RWPE2 (cell line): ENCODE results near the gene EFCAB8.

Experiments used
- ATAC-seq: fragments of 200-7000 bp; cut with Tn5 transposase; 3 replicates; pipeline ENCODE4 v1.9.1; 2021; ENCODE audit warnings: low read depth
- DNase-seq: peaks from one replicate; pipeline ENCODE4 v3.0.0-alpha.2; 2020; ENCODE audit warnings: low spot score
- H3K27ac ChIP-seq: fragments of 450-650 bp; 2 replicates; pipeline ENCODE4 v1.5.1; 2017; ENCODE audit warnings: mild to moderate bottlenecking; ENCODE audit not compliant: poor library complexity, severe bottlenecking
- H3K27me3 ChIP-seq: fragments of 250-450 bp; sonication (Bioruptor Pico); 2 replicates; pipeline ENCODE4 v1.5.1; 2021; ENCODE audit warnings: mild to moderate bottlenecking, moderate library complexity; ENCODE audit not compliant: insufficient read depth, poor library complexity, severe bottlenecking
- H3K36me3 ChIP-seq: fragments of 250-450 bp; sonication (Bioruptor Pico); 2 replicates; pipeline ENCODE4 v1.5.1; 2020; ENCODE audit warnings: low read depth, mild to moderate bottlenecking, moderate library complexity
- H3K4me1 ChIP-seq: fragments of 250-450 bp; sonication (Bioruptor Pico); 2 replicates; pipeline ENCODE4 v1.5.1; 2021; ENCODE audit warnings: mild to moderate bottlenecking, moderate library complexity; ENCODE audit not compliant: insufficient read depth, poor library complexity, severe bottlenecking
- H3K4me3 ChIP-seq: fragments of 250-450 bp; sonication (Bioruptor Pico); 2 replicates; pipeline ENCODE4 v1.5.1; 2021; ENCODE audit warnings: mild to moderate bottlenecking, moderate library complexity; ENCODE audit not compliant: severe bottlenecking
- H3K9me3 ChIP-seq: fragments of 250-450 bp; sonication (Bioruptor Pico); 2 replicates; pipeline ENCODE4 v1.5.1; 2021; ENCODE audit warnings: mild to moderate bottlenecking, moderate library complexity; ENCODE audit not compliant: severe bottlenecking
- TF ChIP-seq, protein P1 (sequence below): fragments of 450-650 bp; IDR thresholded peaks from one replicate; pipeline ENCODE4 v1.5.1; 2017; ENCODE audit warnings: mild to moderate bottlenecking, moderate library complexity; ENCODE audit not compliant: poor library complexity, severe bottlenecking

Gene EFCAB8

DNA sequence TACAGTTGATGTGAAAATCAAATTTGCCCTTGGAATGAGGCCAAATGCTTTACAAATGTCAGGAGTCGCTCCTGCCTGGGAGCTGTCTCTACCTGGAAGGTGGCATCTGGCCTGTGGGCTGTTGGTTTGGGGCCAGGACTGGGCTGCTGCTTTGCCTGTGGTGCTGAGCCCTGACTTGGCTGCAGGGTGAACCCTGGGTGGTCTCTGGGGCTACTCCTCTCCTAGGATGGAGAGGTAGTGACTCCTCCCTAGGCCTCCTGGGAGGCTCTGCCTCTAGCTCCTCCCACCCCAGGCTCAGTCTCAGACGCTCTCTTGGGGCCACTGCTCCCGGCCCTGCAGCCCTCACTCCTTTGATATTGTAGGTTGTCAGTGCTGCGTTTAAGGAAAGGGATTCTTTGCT is 47.5 kb downstream of the EFCAB8 start:
- H3K4me1 ChIP-seq, result no peaks in the 10 kb centered on the region
- no peaks in the 10 kb centered on the region for H3K27me3 ChIP-seq

DNA sequence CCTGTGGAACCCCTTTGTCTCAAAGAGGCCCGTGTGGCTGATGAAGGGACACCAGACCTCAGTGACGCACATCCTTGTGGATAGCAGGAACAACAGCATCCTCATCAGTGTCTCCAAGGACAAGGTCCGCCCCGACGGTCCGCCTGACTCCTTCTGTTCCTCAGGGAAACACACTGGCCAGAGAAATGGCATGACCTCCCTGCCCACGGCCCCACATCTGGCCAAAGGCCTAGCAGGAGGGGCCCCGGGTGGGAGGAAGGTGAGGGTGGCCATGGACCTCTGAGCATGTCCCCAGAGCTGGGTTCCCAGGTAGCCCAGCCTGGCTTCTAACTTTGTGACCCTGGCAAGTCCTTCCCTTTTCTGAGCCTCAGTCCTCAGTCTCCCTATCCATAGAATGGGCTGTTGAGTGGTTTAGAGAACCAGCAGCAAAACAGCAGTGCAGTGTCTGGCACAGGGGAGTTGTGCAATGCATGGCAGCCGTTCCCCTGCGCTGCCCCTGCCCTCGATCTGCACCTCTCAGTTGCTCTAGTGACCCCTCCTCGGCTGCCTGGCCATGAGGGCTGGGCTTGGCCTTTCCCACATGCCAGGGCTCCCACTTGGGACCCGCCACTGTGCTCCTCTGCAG is 48.3 kb downstream of the EFCAB8 start:
- no peaks in the 10 kb centered on the region for H3K27me3 ChIP-seq
- no peak overlapping the region for H3K4me3 ChIP-seq
- ATAC-seq (no peak), DNase-seq (no peak)
- no peaks in the 10 kb centered on the region for H3K4me1 ChIP-seq
- no peaks in the 10 kb centered on the region for H3K9me3 ChIP-seq
- TF ChIP-seq, protein P1, sequence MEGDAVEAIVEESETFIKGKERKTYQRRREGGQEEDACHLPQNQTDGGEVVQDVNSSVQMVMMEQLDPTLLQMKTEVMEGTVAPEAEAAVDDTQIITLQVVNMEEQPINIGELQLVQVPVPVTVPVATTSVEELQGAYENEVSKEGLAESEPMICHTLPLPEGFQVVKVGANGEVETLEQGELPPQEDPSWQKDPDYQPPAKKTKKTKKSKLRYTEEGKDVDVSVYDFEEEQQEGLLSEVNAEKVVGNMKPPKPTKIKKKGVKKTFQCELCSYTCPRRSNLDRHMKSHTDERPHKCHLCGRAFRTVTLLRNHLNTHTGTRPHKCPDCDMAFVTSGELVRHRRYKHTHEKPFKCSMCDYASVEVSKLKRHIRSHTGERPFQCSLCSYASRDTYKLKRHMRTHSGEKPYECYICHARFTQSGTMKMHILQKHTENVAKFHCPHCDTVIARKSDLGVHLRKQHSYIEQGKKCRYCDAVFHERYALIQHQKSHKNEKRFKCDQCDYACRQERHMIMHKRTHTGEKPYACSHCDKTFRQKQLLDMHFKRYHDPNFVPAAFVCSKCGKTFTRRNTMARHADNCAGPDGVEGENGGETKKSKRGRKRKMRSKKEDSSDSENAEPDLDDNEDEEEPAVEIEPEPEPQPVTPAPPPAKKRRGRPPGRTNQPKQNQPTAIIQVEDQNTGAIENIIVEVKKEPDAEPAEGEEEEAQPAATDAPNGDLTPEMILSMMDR, result no peak
- H3K36me3 ChIP-seq, result no peaks in the 10 kb centered on the region
- no peak overlapping the region for H3K27ac ChIP-seq

More for the DNA sequence above, 47.5 kb downstream of the EFCAB8 start:
- no peak overlapping the region for H3K27ac ChIP-seq
- 0 out of 3 replicates have a peak, but pooled peaks have one; percentile 4 for ATAC-seq
- TF ChIP-seq, protein P1, result no peak
- H3K4me3 ChIP-seq, result no peak overlapping the region
- H3K36me3 ChIP-seq, result no peaks in the 10 kb centered on the region
- H3K9me3 ChIP-seq, result no peaks in the 10 kb centered on the region
- no peak for DNase-seq

DNA sequence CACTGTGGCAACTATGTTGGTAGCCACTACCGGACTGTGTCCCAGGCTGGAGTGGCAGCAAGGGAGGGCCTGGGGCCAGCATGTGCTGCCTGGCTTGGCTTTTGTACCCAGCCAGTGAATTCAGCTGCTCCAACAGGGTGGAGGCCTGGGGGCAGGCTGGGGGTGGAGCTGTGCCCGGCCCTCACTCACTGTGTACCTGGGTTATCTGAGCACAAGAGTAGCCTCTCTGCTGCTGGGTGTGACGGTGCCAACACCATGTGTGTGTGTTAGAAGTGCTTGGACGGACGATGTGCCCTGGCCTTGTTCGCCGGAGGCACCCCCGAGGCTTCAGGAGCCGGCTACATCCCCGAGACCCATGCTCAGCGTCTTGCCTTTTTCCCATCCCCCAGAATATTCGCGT is 49.2 kb downstream of the EFCAB8 start:
- H3K9me3 ChIP-seq, result no peaks in the 10 kb centered on the region
- no peaks in the 10 kb centered on the region for H3K27me3 ChIP-seq
- H3K36me3 ChIP-seq, result no peaks in the 10 kb centered on the region
- peak; percentile 76 for DNase-seq
- TF ChIP-seq, protein P1, result no peak
- no peaks in the 10 kb centered on the region for H3K4me1 ChIP-seq
- H3K4me3 ChIP-seq, result no peak overlapping the region
- no peak for ATAC-seq
- no peak overlapping the region for H3K27ac ChIP-seq

DNA sequence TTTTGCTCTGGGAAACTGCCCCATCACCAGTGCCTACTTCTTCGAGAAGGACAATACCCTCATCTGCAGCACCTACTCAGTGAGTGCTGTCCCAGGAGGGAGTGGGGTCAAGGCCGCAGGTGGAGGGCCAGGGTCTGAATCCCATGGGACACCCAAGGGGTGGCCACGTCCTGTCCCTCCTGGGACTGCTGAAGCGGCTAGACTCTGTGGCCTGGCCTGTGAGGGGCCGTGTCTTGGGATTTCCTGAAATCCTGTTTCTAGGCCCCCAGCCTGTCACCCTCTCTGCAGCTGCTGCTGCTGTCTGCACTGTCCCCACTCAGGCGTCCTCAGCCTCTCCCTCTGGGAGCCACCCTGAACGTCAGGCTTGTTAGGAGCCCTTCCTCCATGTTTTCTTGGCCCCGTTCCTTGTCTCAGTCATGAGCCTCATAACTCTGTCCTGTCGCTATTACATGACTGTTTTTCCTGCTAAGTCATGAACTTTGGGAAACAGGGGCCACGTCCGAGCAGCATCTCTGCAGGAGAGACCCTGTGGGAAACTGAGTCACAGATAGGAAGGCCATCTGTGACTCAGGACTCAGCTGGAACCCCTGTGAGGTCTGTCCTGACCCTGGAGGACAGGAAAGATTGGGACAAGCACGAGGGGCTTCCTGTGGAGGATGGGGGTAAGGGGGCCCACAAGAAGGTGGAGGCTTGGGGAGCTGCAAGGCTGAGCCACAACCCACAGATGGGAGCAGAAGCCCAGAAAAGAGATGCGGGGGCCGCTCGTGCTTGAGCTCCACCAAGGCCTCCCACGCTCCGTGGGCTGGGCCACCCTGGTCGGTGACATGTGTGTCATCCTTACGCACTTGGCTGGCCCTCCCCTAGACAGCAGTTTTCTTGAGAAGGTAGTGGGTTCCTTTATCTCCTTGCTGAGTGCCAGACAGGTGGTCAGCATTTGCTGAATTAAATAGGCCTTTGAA is 49.9 kb downstream of the EFCAB8 start:
- no peaks in the 10 kb centered on the region for H3K4me1 ChIP-seq
- no peak overlapping the region for H3K27ac ChIP-seq
- TF ChIP-seq, protein P1, result no peak

More for the DNA sequence above, 49.9 kb downstream of the EFCAB8 start:
- H3K9me3 ChIP-seq, result no peaks in the 10 kb centered on the region
- H3K27me3 ChIP-seq, result no peaks in the 10 kb centered on the region
- H3K4me3 ChIP-seq, result no peak overlapping the region
- no peaks in the 10 kb centered on the region for H3K36me3 ChIP-seq
- ATAC-seq (no peak), DNase-seq (peak; percentile 79)
